ENCODE measurements around the gene TANGO6. TPM values are rescaled to one million over a fixed set of nuclear protein-coding genes. Genes with fewer than 3 reads are reported as not detected.

The TANGO6 gene
- polyA plus RNA-seq, 2 of the 4 experiments (the other 2 are of a cell fraction), result 8.1 to 19.5 TPM

DNA sequence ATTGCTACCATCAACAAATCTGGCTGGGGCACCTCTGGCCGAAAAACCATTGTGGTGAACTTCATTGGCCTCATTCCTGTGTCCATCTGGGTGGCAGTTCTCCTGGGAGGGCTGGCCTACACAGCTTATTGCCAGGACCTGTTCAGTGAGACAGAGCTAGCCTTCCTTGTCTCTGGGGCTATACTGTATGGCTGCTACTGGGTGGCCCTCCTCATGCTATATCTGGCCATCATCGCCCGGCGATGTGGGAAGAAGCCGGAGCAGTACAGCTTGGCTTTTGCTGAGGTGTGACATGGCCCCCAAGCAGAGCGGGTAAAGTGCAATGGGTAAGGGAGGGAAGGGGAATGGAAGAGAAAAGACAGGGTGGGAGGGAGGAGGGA is 271.6 kb downstream of the TANGO6 start:
- FAIRE-seq (no peak), DNase-seq (ENCODE audit: low read depth in 1 of 2, low spot score in 1 of 2) (no peak), ATAC-seq (no peak)
- no peak overlapping the region for H3K4me2 ChIP-seq
- H3K4me1 ChIP-seq, result no peaks in the 10 kb centered on the region
- WGBS (ENCODE audit: missing lambda C conversion rate), result 95% methylated on average over 6 of the region's 6 CpGs
- H3K9me3 ChIP-seq, result no peaks in the 10 kb centered on the region
- no peak overlapping the region for H3K27ac ChIP-seq
- TF ChIP-seq HDAC2 (IDR thresholded peaks at IDR 0.05) (no peak), HES2 (IDR thresholded peaks at IDR 0.05) (no peak), KDM1A (IDR thresholded peaks at IDR 0.05; ENCODE audit: low read depth) (no peak), PHF8 (IDR thresholded peaks at IDR 0.05; ENCODE audit: borderline replicate concordance, low read depth) (no peak), HOXB13 (CRISPR knock-in tag; IDR thresholded peaks at IDR 0.05; ENCODE audit: low read depth) (no peak), HEYL (CRISPR knock-in tag; IDR thresholded peaks at IDR 0.05) (no peak), JUN (IDR thresholded peaks at IDR 0.05) (no peak), GATA3 (IDR thresholded peaks at IDR 0.05; ENCODE audit: borderline replicate concordance) (no peak), CHD4 (IDR thresholded peaks at IDR 0.05; ENCODE audit: borderline replicate concordance) (no peak), POLR2A (IDR thresholded peaks at IDR 0.05; ENCODE audit: low read length) (no peak), SMC3 (IDR thresholded peaks at IDR 0.05) (no peak), NFE2L2 (conservative IDR thresholded peaks at IDR 0.05; ENCODE audit: low read length) (no peak), RAD21 (conservative IDR thresholded peaks at IDR 0.05 in 1 of 2, IDR thresholded peaks at IDR 0.05 in 1 of 2) (no peak), FOXS1 (CRISPR knock-in tag; IDR thresholded peaks at IDR 0.05) (no peak), HOXA7 (CRISPR knock-in tag; IDR thresholded peaks at IDR 0.05) (no peak)
- no peak overlapping the region for H3K4me3 ChIP-seq
- POLR2A ChIA-PET, result interaction anchor here (0.5 to 1.6 kb wide), 3 partner anchors 9 to 247 kb away, joined by 4 to 5 read pairs (median 5); partner anchors contain the start of gene HAS3
- CTCF ChIA-PET, result interaction anchor here (0.9 to 24.8 kb wide), 6 partner anchors 9 to 268 kb away, joined by 3 to 503 read pairs (median 16); partner anchors contain the start of gene HAS3

DNA sequence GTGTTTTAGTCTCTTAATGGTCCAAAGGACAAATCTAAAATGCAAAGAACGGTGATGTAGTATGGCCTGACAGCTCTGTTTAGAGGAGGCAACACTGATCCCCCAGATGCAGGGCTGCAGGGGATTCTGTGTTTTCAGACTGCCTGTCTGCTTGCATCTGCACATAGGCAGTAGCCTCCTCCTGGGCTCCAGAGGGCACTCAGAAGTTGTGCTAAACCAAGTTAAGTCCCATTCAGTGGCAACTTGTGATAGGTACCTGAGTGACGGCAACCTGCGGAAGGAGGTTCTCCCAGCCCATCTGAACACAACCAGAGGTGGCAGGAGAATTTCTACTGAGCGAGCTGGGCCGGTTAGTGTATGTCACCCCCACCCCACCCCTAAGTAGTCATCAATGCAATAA is 272.0 kb downstream of the TANGO6 start:
- TF ChIP-seq, protein P1, sequence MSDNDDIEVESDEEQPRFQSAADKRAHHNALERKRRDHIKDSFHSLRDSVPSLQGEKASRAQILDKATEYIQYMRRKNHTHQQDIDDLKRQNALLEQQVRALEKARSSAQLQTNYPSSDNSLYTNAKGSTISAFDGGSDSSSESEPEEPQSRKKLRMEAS (IDR thresholded peaks at IDR 0.05), result no peak
- no peak for TF ChIP-seq ZNF302 (CRISPR knock-in tag; IDR thresholded peaks at IDR 0.05)
- TF ChIP-seq E2F6 (IDR thresholded peaks at IDR 0.05; ENCODE audit: borderline replicate concordance, low read depth), result no peak
- no peak for TF ChIP-seq TP53 (CRISPR knock-in tag; IDR thresholded peaks at IDR 0.05)
- TF ChIP-seq, protein P2, sequence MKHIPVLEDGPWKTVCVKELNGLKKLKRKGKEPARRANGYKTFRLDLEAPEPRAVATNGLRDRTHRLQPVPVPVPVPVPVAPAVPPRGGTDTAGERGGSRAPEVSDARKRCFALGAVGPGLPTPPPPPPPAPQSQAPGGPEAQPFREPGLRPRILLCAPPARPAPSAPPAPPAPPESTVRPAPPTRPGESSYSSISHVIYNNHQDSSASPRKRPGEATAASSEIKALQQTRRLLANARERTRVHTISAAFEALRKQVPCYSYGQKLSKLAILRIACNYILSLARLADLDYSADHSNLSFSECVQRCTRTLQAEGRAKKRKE (CRISPR knock-in tag; IDR thresholded peaks at IDR 0.05; ENCODE audit: low read depth), result no peak
- no peak for TF ChIP-seq SREBF2 (IDR thresholded peaks at IDR 0.05)
- TF ChIP-seq RNF2 (IDR thresholded peaks at IDR 0.05; ENCODE audit: borderline replicate concordance, low read depth), result no peak
- no peak for TF ChIP-seq HOXB5 (CRISPR knock-in tag; IDR thresholded peaks at IDR 0.05)
- TF ChIP-seq BHLHE40 (IDR thresholded peaks at IDR 0.05; ENCODE audit: low read depth, low read length), result no peak
- no peak for TF ChIP-seq KDM1A (IDR thresholded peaks at IDR 0.05; ENCODE audit: low read depth)
- TF ChIP-seq MYC (IDR thresholded peaks at IDR 0.05; ENCODE audit: borderline replicate concordance, low read length), result no peak
- 92% methylated on average over 5 of the region's 5 CpGs for WGBS (ENCODE audit: missing lambda C conversion rate)

More for the DNA sequence above, 272.0 kb downstream of the TANGO6 start:
- ATAC-seq (no peak), DNase-seq (ENCODE audit: low read depth in 1 of 2, low spot score in 1 of 2) (no peak), FAIRE-seq (no peak)
- H3K4me2 ChIP-seq, result no peak overlapping the region
- ChIA-PET POLR2A (interaction anchor here (0.6 to 1.6 kb wide), 3 partner anchors 9 to 12 kb away, joined by 4 to 5 read pairs (median 5); partner anchors contain the start of gene HAS3), CTCF (interaction anchor here (0.7 to 24.8 kb wide), 5 partner anchors 9 to 268 kb away, joined by 3 to 503 read pairs (median 4); partner anchors contain the start of gene HAS3)
- no peaks in the 10 kb centered on the region for H3K9me3 ChIP-seq
- no peaks in the 10 kb centered on the region for H3K4me1 ChIP-seq
- no peak overlapping the region for H3K4me3 ChIP-seq
- no peak overlapping the region for H3K27ac ChIP-seq
